ENCODE results near the gene SLC25A51. TPM values are rescaled to one million over a fixed set of nuclear protein-coding genes. Genes with fewer than 3 reads are reported as not detected.

The SLC25A51 gene
- total RNA-seq, 1 experiment from 2014 or later: 12.9 TPM

GRCh38 chr9:37939575-37940095 is 35.7 kb upstream of the SLC25A51 start:
- no peak overlapping the region for H3K14ac ChIP-seq (ENCODE audit: insufficient read depth, low read length)
- H2AFZ ChIP-seq (ENCODE audit: low read length): no peak overlapping the region
- H3T11ph ChIP-seq (ENCODE audit: low read length): no peak overlapping the region
- H4K91ac ChIP-seq (ENCODE audit: insufficient read length, low read depth, low read length): no peak overlapping the region
- no peak overlapping the region for H3K27ac ChIP-seq (ENCODE audit: insufficient read length, low read depth, low read length)
- no peak overlapping the region for H3K4me3 Mint-ChIP-seq
- no peak overlapping the region for H3K9ac ChIP-seq (ENCODE audit: extremely low read depth, insufficient read length, low read length)
- no peaks in the 10 kb centered on the region; the same call in 1 of the 2 replicates for H3K4me1 ChIP-seq (ENCODE audit: insufficient read depth, low read length)
- no peaks in the 10 kb centered on the region for H3K79me1 ChIP-seq (ENCODE audit: insufficient read depth, low read depth, low read length, poor library complexity, severe bottlenecking)
- H3K9me3 ChIP-seq (ENCODE audit: control insufficient read depth, low read depth, low read length): no peaks in the 10 kb centered on the region
- no peaks in the 10 kb centered on the region for H3K23me2 ChIP-seq (ENCODE audit: insufficient read length, low read depth, low read length, poor library complexity, severe bottlenecking)
- WGBS (ENCODE audit: extremely low coverage, insufficient read length, low lambda C conversion rate): no CpG with 5 or more reads among the region's 6 CpGs
- H3K79me2 ChIP-seq (ENCODE audit: insufficient read depth, low read length): no peaks in the 10 kb centered on the region
- no peak overlapping the region for H3K18ac ChIP-seq (ENCODE audit: insufficient read length, low read depth, low read length)
- no peak overlapping the region for H3K4ac ChIP-seq (ENCODE audit: low read depth, low read length)
- no peaks in the 10 kb centered on the region for H3K27me3 Mint-ChIP-seq (ENCODE audit: low read depth)
- no peak overlapping the region for H2BK15ac ChIP-seq (ENCODE audit: low read depth, low read length)
- H3K27me3 ChIP-seq (ENCODE audit: insufficient read depth, low read length): no peaks in the 10 kb centered on the region
- H4K5ac ChIP-seq (ENCODE audit: insufficient read length, low read depth, low read length): no peak overlapping the region
- peak overlapping the region in 1 of 3 experiments; percentile 42; a peak in 2 of 7 replicates for H3K27ac Mint-ChIP-seq
- H4K8ac ChIP-seq (replicated peaks; ENCODE audit: insufficient read length, low read depth, low read length): no peak overlapping the region
- no peak overlapping the region for H2BK12ac ChIP-seq (ENCODE audit: insufficient read length, low read depth, low read length)
- H2BK5ac ChIP-seq (ENCODE audit: insufficient read length, low read length): no peak overlapping the region
- peaks cover 27 to 36% of the 10 kb centered on the region in 2 experiments for H3K4me1 Mint-ChIP-seq
- no peak overlapping the region for H3K56ac ChIP-seq (ENCODE audit: insufficient read length, low read depth, low read length)
- H2BK20ac ChIP-seq (ENCODE audit: low read depth, low read length, poor library complexity, severe bottlenecking): no peak overlapping the region
- H2BK120ac ChIP-seq (ENCODE audit: low read depth, low read length, poor library complexity, severe bottlenecking): no peak overlapping the region
- H3K9me3 Mint-ChIP-seq: no peaks in the 10 kb centered on the region
- H3K36me3 Mint-ChIP-seq (ENCODE audit: insufficient read depth in 1 of 3, low read depth in 3 of 3): peaks cover 0 to 5% (median 0%) of the 10 kb centered on the region in 3 experiments; a peak in 1 of 7 replicates
- no peaks in the 10 kb centered on the region for H4K20me1 ChIP-seq (ENCODE audit: control insufficient read depth, insufficient read depth, insufficient read length)
- H2AK5ac ChIP-seq (ENCODE audit: insufficient read length, low read length): no peak overlapping the region
- no peak overlapping the region for H3K23ac ChIP-seq (ENCODE audit: insufficient read length, low read depth, low read length)
- DNase-seq: no peak
- no peak overlapping the region for H3K4me2 ChIP-seq (ENCODE audit: insufficient read depth, insufficient read length, low read length)
- TF ChIP-seq CTCF (conservative IDR thresholded peaks at IDR 0.05): no peak

All from H9 (cell line).